Neural progenitor cell (in vitro differentiated cells): ENCODE results near the gene WDR44.

Source experiments
- CTCF ChIP-seq: fragments of 200-600 bp; sonication (generic); IDR thresholded peaks from 2 replicates; pipeline ENCODE4 v1.5.1; 2017; ENCODE audit warnings: antibody characterized with exemption, mild to moderate bottlenecking
- EZH2phosphoT487 ChIP-seq: fragments of 200-600 bp; sonication (generic); IDR thresholded peaks from 2 replicates; pipeline ENCODE4 v1.6.1; 2017; ENCODE audit warnings: antibody characterized with exemption

GRCh38 chrX:118370921-118371624 is 25.2 kb downstream of the WDR44 start:
- TF ChIP-seq EZH2phosphoT487 (no peak), CTCF (no peak)
